Breast epithelium (tissue), 4 donors: ENCODE measurements around the gene UBE3D. TPM values are rescaled to one million over a fixed set of nuclear protein-coding genes. Genes with fewer than 3 reads are reported as not detected.

ENCODE experiments used
- DNase-seq, 2 donors: peaks; one replicate each; pipeline ENCODE4 v3.0.0-alpha.2; 2019; ENCODE audit warnings: low spot score in 2 of 2
- H3K27ac ChIP-seq, 2 donors: fragments of 200-600 bp; sonication (generic) in 1 of 2; one replicate each; pipeline ENCODE4 v1.5.1; 2016 to 2019; ENCODE audit warnings: mild to moderate bottlenecking in 1 of 2
- H3K27me3 ChIP-seq, 2 donors: fragments of 200-600 bp; sonication (generic) in 1 of 2; one replicate each; pipeline versions ENCODE4 v1.5.1 to v1.6.0; 2017 to 2019; ENCODE audit warnings: control low read depth in 1 of 2, mild to moderate bottlenecking in 1 of 2
- H3K36me3 ChIP-seq: fragments of 200-600 bp; one replicate; pipeline ENCODE4 v1.5.1; 2019
- H3K4me1 ChIP-seq, 2 donors: fragments of 200-600 bp; sonication (generic); one replicate each; pipeline ENCODE4 v1.5.1; 2016 to 2019; ENCODE audit warnings: control low read depth in 1 of 2
- H3K4me3 ChIP-seq, 3 donors: fragments of 200-600 bp; sonication (generic); 1 replicate in 2 of 3; 2 replicates in 1 of 3; pipeline ENCODE4 v1.5.1; 2016 to 2019; ENCODE audit warnings: mild to moderate bottlenecking in 3 of 3, moderate library complexity in 2 of 3
- H3K9me3 ChIP-seq, 2 donors: fragments of 200-600 bp; sonication (generic) in 1 of 2; one replicate each; pipeline ENCODE4 v1.5.1; 2016 to 2019; ENCODE audit warnings: control low read depth in 1 of 2
- POLR2A ChIP-seq: fragments of 450-650 bp; IDR thresholded peaks from one replicate; pipeline ENCODE4 v1.6.1; 2016; ENCODE audit warnings: antibody characterized with exemption, mild to moderate bottlenecking, moderate library complexity
- POLR2AphosphoS5 ChIP-seq, 3 donors: sonication (generic); formaldehyde crosslinking; IDR thresholded peaks; one replicate each; pipeline ENCODE4 v1.6.1; 2017; ENCODE audit warnings: antibody characterized with exemption in 3 of 3
- intact Hi-C: fragments of 100-400 bp; cut with DNase I; formaldehyde crosslinking; loops from one replicate; pipeline ENCODE4 v1.15.1; 2023; ENCODE audit warnings: low total_unique reads
- total RNA-seq, 3 donors: library from RNA; depleted of rRNA; stranded (reverse); fragments of >200 nt; gene quantifications; one replicate each; pipeline ENCODE4 v1.1.0, GENCODE V29; 2016
- TF ChIP-seq, protein P1 (sequence below), 3 donors: fragments of 450-650 bp; IDR thresholded peaks; one replicate each; pipeline ENCODE4 v1.5.1; 2016 to 2017; ENCODE audit warnings: antibody characterized with exemption in 3 of 3, mild to moderate bottlenecking in 3 of 3, moderate library complexity in 3 of 3

The UBE3D gene
- total RNA-seq, 3 donors from 2014 or later, result 8.8 to 14.7 (median 13.5) TPM

- Histone ChIP-seq H3K27me3 (no peaks in the 10 kb centered on the region), H3K27ac (no peak overlapping the region), H3K36me3 (no peaks in the 10 kb centered on the region), H3K4me1 (no peaks in the 10 kb centered on the region), H3K4me3 (no peak overlapping the region), H3K9me3 (no peaks in the 10 kb centered on the region)
- no peak for DNase-seq
- TF ChIP-seq POLR2AphosphoS5 (IDR thresholded peaks at IDR 0.05) (no peak), POLR2A (no peak)
- TF ChIP-seq, protein P1, sequence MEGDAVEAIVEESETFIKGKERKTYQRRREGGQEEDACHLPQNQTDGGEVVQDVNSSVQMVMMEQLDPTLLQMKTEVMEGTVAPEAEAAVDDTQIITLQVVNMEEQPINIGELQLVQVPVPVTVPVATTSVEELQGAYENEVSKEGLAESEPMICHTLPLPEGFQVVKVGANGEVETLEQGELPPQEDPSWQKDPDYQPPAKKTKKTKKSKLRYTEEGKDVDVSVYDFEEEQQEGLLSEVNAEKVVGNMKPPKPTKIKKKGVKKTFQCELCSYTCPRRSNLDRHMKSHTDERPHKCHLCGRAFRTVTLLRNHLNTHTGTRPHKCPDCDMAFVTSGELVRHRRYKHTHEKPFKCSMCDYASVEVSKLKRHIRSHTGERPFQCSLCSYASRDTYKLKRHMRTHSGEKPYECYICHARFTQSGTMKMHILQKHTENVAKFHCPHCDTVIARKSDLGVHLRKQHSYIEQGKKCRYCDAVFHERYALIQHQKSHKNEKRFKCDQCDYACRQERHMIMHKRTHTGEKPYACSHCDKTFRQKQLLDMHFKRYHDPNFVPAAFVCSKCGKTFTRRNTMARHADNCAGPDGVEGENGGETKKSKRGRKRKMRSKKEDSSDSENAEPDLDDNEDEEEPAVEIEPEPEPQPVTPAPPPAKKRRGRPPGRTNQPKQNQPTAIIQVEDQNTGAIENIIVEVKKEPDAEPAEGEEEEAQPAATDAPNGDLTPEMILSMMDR (IDR thresholded peaks at IDR 0.05), result no peak
- intact Hi-C loops, result no loop called here
Measured at GRCh38 chr6:82957171-82957867, 108.3 kb downstream of the UBE3D start.

GRCh38 chr6:82955841-82956240 lies 109.8 kb downstream of the UBE3D start:
- no peaks in the 10 kb centered on the region for H3K27me3 ChIP-seq
- TF ChIP-seq POLR2A, result no peak
- TF ChIP-seq, protein P1 (IDR thresholded peaks at IDR 0.05), result no peak
- no peak for TF ChIP-seq POLR2AphosphoS5 (IDR thresholded peaks at IDR 0.05)
- H3K4me1 ChIP-seq, result no peaks in the 10 kb centered on the region
- no peak overlapping the region for H3K4me3 ChIP-seq
- no peaks in the 10 kb centered on the region for H3K9me3 ChIP-seq
- H3K27ac ChIP-seq, result no peak overlapping the region
- no peaks in the 10 kb centered on the region for H3K36me3 ChIP-seq
- intact Hi-C loops, result no loop called here
- no peak for DNase-seq

- no peaks in the 10 kb centered on the region for H3K36me3 ChIP-seq
- no peak overlapping the region for H3K27ac ChIP-seq
- no peak overlapping the region for H3K4me3 ChIP-seq
- TF ChIP-seq POLR2A (no peak), POLR2AphosphoS5 (IDR thresholded peaks at IDR 0.05) (no peak)
- TF ChIP-seq, protein P1 (IDR thresholded peaks at IDR 0.05), result no peak
- H3K27me3 ChIP-seq, result no peaks in the 10 kb centered on the region
- H3K4me1 ChIP-seq, result no peaks in the 10 kb centered on the region
- no peaks in the 10 kb centered on the region for H3K9me3 ChIP-seq
- DNase-seq, result no peak
- intact Hi-C loops, result no loop called here
Measured at GRCh38 chr6:82954937-82955577, 110.6 kb downstream of the UBE3D start.

DNA sequence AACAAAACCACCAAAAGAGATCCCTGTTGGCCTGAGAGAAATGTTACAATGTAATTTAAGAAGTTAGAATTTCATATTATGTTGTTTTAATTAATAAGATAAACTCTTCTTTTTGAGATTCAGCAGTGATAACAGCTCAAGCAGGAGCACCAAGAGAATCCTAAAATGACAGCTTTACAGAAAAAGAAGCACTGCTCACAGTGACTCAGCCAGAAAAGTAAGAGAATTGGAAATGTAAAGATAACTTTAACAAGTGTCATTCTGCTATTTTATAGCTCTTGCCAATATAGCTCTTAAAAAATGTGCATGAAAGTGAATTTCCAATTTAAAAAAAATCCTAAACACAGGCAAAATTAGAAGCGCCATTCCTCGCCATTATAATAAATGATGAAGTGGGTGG lies 111.3 kb downstream of the UBE3D start:
- no peaks in the 10 kb centered on the region for H3K27me3 ChIP-seq
- no peaks in the 10 kb centered on the region for H3K36me3 ChIP-seq
- H3K4me3 ChIP-seq, result no peak overlapping the region
- no peak for TF ChIP-seq POLR2A
- TF ChIP-seq, protein P1 (IDR thresholded peaks at IDR 0.05), result no peak
- H3K9me3 ChIP-seq, result no peaks in the 10 kb centered on the region
- no peak overlapping the region for H3K27ac ChIP-seq
- DNase-seq, result no peak
- no peaks in the 10 kb centered on the region for H3K4me1 ChIP-seq
- intact Hi-C loops, result no loop called here

DNA sequence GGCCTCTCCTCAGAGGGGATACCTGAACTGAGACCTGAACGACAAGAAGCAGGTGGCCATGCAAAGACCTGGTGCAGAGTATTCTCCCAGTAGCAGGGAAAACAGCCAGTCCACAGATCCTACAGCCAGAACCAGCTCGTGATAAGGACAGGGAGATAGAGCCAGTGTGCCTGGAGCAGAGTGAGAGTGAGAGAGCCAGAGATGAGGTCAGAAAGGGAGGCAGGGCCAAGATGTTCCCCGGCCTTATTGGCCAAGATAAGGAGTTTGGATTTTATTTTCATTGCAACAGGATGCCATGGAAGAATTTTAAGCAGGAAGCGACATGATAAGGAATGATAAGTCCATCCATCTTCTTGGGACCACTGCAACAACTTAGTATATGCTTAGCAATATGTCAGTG lies 111.8 kb downstream of the UBE3D start:
- Histone ChIP-seq H3K36me3 (no peaks in the 10 kb centered on the region), H3K9me3 (no peaks in the 10 kb centered on the region), H3K27me3 (no peaks in the 10 kb centered on the region), H3K27ac (no peak overlapping the region), H3K4me3 (no peak overlapping the region), H3K4me1 (no peaks in the 10 kb centered on the region)
- TF ChIP-seq POLR2A, result no peak
- no peak for TF ChIP-seq POLR2AphosphoS5 (IDR thresholded peaks at IDR 0.05)
- TF ChIP-seq, protein P1 (IDR thresholded peaks at IDR 0.05), result no peak
- intact Hi-C loops, result no loop called here
- DNase-seq, result no peak
